NCI-H1694 treated with DMSO at 0.1 percent for 48 hours (cell line): ENCODE data around the gene KCNQ1.

Experiments used
- DNase-seq: peaks from one replicate; lab custom pipeline; 2025; lab: John Stamatoyannopoulos, UW

The KCNQ1 gene

GRCh38 chr11:2665526-2666400 lies 221.0 kb downstream of the KCNQ1 start:
- no peak for DNase-seq

GRCh38 chr11:2666401-2666741 lies 221.6 kb downstream of the KCNQ1 start:
- no peak for DNase-seq

- DNase-seq: no peak
Observed at GRCh38 chr11:2666828-2667570, 222.2 kb downstream of the KCNQ1 start.

- DNase-seq: no peak
Observed at GRCh38 chr11:2667940-2668339, 223.1 kb downstream of the KCNQ1 start.

GRCh38 chr11:2668876-2669275 lies 224.1 kb downstream of the KCNQ1 start:
- DNase-seq: no peak

- no peak for DNase-seq
Observed at GRCh38 chr11:2669634-2670469, 225.0 kb downstream of the KCNQ1 start.

GRCh38 chr11:2670541-2671100 lies 225.8 kb downstream of the KCNQ1 start:
- no peak for DNase-seq

GRCh38 chr11:2671748-2672147 lies 226.9 kb downstream of the KCNQ1 start:
- no peak for DNase-seq

GRCh38 chr11:2672553-2673249 lies 227.9 kb downstream of the KCNQ1 start:
- no peak for DNase-seq

GRCh38 chr11:2673250-2673610 lies 228.4 kb downstream of the KCNQ1 start:
- no peak for DNase-seq

GRCh38 chr11:2673871-2674471 lies 229.2 kb downstream of the KCNQ1 start:
- DNase-seq: no peak

- no peak for DNase-seq
Observed at GRCh38 chr11:2674658-2675131, 229.9 kb downstream of the KCNQ1 start.

- no peak for DNase-seq
Observed at GRCh38 chr11:2675540-2675939, 230.7 kb downstream of the KCNQ1 start.

- no peak for DNase-seq
Observed at GRCh38 chr11:2677127-2677526, 232.3 kb downstream of the KCNQ1 start.

- no peak for DNase-seq
Observed at GRCh38 chr11:2678396-2678795, 233.6 kb downstream of the KCNQ1 start.

- DNase-seq: no peak
Observed at GRCh38 chr11:2679011-2679676, 234.3 kb downstream of the KCNQ1 start.

- no peak for DNase-seq
Observed at GRCh38 chr11:2681408-2682145, 236.8 kb downstream of the KCNQ1 start.

- no peak for DNase-seq
Observed at GRCh38 chr11:2683806-2684205, 239.0 kb downstream of the KCNQ1 start.

GRCh38 chr11:2684581-2684980 lies 239.8 kb downstream of the KCNQ1 start:
- no peak for DNase-seq

GRCh38 chr11:2685051-2685450 lies 240.2 kb downstream of the KCNQ1 start:
- no peak for DNase-seq
